COR-L47 (cell line): Measurements from ENCODE around the gene CLPTM1L.

Source experiments
- DNase-seq: peaks from one replicate; lab custom pipeline; 2025; lab: John Stamatoyannopoulos, UW

The CLPTM1L gene, protein sequence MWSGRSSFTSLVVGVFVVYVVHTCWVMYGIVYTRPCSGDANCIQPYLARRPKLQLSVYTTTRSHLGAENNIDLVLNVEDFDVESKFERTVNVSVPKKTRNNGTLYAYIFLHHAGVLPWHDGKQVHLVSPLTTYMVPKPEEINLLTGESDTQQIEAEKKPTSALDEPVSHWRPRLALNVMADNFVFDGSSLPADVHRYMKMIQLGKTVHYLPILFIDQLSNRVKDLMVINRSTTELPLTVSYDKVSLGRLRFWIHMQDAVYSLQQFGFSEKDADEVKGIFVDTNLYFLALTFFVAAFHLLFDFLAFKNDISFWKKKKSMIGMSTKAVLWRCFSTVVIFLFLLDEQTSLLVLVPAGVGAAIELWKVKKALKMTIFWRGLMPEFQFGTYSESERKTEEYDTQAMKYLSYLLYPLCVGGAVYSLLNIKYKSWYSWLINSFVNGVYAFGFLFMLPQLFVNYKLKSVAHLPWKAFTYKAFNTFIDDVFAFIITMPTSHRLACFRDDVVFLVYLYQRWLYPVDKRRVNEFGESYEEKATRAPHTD

DNA sequence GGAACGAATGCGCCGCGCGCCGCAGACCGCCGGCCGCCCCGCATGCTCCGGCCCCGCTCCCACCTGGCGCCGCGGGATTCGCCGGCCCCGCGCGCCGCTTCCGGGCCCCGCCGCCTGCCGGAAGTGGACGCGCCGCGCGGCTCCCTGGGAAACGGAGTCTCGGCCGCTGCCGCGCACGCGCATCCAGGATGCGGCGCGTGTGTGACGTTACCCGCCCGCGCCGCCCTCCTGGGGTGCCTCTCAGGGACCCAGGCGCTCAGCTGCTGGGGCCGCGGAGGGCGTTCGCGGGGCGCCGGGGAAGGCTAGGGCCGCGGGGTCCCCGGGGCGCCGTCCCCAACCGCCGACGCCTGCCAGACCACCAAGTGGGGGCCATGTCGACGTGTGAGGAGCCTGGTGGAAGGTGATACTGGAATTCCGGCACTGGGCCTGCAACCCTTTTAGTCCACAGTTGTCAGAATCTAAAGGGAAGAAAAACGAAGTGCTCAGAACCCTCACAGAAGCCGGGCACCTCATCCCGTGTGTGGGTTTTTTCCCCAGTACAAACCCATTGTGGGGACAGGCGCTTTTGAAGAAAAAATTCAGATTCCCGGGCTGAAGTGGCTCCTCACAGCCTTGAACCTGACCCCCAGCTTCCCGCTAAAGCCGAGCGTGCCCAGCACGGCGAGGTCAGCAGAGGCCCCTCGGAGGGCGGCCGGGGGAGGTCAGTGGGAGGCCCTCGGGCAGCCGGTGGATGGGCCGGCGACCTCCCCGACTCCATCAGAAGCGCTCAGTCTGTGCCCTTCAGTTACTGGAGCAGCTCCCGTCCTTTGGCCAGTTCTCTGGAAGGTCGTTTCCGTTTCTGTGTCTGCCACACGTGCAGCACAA is at the start of gene CLPTM1L:
Gene CLPTM1L (minus strand): TSS at position 125 of the 864 bp plus-strand sequence. CDS start 258 bp downstream, outside the sequence.
- DNase-seq: peak; percentile 83

DNA sequence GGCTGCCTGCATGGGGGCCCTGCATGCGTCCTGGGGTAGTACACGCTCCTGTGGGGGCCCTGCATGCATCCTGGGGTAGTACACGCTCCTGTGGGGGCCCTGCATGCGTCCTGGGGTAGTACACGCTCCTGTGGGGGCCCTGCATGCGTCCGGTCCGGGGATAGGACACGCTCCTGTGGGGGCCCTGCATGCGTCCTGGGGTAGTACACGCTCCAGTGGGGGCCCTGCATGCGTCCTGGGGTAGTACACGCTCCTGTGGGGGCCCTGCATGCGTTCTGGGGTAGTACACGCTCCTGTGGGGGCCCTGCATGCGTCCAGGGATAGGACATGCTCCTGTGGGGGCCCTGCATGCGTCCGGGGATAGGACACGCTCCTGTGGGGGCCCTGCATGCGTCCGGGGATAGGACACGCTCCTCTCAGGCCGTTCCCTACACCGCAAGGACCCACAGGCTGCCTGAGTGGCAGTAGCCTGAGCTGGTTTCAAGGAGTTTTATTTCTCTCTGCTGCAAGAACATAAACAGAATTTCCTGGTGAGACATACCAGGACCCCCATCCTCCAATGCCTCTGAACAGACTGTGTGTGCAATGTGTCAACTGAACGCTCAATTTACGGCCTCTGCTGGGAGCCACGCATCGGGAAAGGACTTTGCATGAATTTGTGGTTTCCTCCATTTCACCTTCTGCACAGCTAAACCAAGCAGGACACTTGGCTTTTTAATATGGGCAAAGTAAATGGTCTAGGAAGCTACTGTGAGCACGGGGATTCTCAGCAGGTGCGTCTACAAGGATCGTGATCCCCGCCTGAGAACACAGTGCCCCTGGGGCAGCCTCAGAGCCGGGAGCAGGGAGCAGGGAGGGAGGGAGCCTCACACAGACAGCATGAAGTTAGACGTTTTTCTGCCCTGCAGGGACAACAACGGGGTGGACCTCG is 48.9 kb upstream of the CLPTM1L start:
- DNase-seq: no peak

DNA sequence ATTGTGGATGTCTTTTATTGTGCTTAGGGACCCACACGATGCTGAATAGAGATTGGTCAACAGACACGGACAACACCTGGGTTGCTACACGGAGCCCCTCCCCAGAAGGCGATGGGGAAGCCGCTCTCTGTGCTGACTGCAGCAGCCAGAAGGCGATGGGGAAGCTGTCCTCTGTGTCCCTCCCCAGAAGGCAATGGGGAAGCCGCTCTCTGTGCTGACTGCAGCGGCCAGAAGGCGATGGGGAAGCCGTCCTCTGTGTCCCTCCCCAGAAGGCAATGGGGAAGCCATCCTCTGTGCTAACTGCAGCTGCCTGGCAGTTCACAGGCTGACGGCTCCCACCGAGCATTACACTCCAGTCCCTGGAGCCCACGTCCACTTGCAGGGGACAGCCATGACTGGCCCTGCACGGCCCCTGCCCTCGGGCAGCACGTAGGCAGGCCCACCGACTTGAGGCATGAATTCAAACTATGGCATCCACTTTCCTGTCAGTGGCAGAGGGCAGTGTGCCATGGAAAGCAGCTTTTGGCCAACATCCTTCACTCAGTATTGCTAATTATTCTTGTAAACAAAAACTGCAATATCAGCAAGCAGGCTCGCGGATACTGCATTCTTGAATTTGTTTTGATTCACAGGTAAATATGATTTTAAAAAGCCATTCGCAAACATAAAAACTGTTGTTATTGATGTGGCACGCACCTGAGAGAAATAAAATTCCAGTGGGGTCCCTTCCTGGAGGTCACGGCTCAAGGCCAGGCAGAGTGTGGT is 48.1 kb upstream of the CLPTM1L start:
- DNase-seq: no peak

DNA sequence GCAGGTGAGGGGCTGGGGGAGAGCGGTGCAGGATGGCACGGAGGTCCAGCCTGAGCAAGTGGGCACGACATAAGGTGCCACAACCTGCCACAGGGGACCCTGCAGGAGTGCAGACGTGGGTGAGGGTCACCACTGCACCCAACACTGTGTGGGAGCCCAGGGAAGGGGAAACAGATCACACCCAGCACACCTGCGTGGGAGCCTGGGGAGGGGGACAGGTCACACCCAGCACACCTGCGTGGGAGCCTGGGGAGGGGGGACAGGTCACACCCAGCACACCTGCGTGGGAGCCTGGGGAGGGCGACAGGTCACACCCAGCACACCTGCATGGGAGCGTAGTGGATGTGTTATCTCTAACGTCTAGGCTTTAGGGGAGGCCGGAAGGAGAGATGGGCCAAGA is 47.4 kb upstream of the CLPTM1L start:
- no peak for DNase-seq

DNA sequence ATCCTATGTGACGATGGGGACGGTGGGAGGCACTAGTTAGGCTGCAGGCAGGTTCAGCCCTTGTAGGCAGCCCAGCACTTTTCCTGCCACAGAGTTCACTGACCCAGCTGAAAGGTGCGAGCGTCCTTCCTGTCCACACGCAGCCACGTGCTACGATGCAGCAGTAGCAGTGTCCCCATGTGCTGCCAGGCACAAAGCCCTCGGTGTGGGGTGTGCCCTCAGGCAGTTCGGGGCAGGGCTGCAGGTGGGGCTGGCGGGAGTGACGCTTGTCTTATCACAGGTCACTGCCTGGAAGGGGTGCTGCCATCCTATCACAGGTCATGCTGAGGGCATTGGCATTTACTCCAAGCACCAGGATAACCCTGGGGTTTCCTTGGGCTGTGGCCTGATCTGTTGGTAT is 46.8 kb upstream of the CLPTM1L start:
- no peak for DNase-seq

DNA sequence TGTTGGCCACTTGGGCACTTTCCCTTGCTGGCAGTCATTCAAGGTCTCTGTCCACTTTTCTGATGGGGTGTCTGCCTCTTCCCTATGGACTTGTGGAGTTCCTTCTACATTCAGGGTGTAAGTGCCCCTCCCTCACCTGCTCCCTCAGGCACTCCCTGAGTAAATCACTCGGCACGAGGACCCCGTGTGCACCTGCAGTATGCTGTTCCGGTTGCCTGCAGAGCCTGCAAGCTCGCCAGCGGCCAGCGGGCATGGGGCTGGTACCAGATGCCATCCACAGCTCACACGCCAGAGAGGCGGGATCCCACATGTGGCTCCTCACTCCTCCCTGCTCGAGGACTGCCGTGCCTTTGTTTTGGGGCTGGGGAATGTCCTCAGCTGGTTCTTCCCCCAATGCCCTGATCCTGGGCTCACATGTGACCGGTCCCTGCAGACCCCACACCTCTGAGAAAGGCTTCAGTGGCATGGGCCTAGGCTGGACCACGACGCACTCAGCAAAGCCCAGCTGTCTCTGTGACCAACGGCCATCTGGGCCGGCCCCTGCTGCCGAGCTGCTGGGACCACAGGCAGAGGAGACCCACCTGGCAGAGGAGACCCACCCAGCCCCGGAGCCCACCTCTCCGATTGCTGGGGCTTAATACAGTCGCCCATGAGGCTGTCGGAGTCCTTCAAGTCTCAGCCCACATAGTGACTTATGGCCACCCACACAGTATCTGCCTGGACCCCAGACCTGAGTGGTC is 46.1 kb upstream of the CLPTM1L start:
- peak; percentile 77 for DNase-seq

DNA sequence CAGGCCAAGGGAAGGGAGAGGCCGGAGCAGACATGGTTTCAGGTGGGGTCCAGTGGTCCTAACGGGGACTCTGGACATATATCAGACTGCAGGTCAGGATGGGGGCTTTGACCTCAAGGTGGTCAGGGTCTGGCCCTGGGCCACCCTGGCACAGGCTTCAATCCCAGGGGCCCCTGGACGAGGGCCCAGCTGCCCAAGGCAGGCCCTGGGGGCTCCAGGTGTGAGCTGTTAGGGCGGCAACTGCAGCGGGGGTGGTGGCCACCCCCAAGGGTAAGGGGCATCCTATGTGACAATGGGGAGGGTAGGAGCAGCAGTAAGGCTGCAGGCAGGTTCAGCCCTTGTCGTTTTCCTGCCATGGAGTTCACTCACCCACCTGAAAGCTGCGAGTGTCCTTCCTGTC is 45.4 kb upstream of the CLPTM1L start:
- no peak for DNase-seq

DNA sequence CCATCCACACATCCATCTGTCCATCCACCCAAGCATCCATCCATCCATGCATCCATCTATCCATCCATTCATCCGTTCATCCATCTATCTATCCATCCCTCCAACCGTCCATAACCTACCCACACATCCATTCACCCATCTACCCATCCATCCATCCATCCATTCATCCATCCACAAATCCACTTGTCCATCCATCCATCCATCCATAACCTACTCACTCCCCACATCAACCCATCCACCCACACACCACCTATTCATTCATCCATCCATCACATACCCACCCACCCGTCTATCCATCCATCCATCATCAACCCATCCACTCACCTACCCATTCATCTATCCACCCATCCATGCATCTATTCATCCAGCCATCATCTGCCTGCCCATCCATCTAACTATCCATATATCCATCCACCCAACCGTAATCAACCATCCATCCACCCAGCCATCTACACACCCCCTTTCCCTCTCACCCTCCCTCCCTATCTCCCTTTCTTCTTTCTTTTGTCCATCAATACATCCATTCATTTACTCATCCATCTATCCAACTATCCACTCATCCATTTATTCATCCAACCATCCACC is 43.6 kb upstream of the CLPTM1L start:
- DNase-seq: no peak

DNA sequence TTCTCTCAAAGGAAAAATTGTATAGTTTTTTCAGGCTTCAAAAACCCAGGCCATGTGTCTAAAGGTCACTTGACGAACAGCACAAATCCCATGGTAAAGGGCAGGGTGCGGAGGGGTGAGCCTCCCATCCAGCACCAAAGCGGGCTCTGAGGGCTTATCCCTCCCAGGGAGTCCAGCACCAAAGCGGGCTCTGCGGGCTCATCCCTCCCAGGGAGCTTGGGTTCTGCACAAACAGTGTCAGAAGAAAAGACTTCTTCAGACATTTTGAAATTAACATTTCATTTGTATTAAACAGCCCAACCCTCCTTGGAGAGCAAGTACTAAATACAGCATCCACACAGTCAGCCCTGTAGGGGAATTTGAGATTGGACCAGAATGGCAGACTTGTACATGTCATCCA is 43.0 kb upstream of the CLPTM1L start:
- DNase-seq: no peak

DNA sequence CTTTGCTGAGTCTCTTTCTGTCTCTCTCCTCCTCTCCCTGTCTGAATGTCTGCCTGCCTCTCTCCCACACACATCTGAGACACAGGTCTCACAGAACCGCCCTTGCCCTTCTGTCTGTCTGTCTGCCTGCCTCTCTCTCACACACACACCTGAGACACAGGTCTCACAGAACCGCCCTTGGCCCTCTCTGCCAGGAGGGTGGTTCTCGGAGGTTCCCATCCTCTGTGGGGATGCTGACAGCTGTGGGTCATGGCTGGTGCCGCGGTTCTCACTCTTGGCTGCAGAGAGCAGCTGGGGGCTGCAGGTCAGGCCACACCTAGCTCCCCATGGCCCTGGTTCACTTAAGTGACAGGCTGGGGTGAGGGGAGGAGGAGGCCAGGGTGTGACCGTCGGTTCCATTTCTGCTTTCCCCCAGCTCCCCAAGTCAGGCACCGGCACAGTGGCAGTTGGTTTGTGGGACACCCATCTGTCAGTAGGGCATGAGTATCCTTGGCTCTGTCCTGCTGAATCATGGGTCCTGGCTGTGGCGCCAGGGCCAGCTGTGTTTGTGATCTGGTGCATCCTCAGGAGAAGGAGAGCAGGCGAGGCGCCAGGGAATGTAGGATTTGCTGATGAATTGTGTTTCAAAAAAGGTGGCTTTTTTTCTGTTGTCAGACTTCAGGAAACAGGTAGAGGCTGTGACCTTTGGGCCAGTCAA is 42.3 kb upstream of the CLPTM1L start:
- no peak for DNase-seq

DNA sequence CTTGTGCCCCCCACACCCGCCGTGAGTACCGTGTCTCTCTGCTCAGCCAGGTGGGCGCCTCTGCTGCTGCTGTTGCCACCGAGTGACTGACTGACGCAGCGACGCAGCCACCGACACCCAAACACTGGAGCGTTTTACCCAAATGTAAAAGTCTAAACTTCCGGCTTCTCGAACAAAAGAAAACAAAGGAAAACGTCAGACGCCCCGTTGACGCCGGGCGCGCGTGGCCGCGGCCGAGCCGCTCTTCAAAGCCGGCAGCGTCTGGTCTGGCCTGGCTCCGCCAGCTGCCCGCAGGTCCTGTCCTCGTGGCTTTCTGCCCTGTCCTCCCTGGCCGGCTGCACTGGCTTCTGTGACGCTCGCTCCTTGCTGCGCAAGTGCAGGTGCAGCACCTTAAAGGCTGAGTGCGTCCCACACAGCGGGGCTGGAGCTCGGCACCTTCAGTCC is 41.4 kb upstream of the CLPTM1L start:
- peak; percentile 24 for DNase-seq

DNA sequence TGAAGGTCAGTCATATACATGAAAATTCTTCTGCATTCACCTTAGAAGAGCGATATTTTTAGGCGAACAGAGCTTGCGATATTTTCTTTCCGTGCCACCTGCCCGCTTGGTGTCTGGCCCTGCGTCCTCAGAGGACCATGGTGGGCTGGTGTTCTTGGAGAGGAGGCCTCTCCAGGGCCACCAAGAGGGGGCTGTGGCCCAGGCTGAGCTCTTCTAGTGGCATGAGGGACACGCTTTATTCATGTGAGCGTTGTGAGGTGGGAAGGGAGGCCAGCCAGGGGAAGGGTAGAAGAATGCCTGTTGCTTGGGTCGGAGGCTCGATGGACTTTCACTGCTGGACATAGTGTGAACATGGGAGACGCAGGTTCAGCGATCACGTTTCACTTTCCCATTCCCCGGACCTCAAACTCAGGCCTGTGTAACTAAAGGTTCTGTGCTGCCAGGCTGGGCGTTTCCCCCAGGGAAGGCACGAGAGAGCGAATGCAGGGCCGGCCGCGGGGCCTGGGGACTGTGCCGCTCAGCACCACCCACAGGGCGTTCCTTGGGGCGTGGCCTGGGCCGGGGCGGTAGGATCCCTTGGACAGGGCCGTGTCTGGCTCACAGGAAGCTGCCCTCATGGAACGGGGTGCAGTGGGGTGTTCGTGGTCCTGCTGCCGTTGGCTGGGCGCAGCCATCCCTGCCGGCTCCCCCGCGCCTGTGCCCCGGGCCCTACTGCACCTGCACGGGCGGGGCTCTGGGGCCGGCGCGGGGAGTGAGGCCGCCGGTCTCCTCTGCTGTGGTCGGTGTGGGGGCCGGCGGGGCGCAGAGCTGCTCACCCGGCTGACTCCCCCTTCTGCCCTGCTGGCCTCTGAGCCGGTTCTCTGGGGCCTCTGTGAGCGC is 40.7 kb upstream of the CLPTM1L start:
- DNase-seq: peak; percentile 74

DNA sequence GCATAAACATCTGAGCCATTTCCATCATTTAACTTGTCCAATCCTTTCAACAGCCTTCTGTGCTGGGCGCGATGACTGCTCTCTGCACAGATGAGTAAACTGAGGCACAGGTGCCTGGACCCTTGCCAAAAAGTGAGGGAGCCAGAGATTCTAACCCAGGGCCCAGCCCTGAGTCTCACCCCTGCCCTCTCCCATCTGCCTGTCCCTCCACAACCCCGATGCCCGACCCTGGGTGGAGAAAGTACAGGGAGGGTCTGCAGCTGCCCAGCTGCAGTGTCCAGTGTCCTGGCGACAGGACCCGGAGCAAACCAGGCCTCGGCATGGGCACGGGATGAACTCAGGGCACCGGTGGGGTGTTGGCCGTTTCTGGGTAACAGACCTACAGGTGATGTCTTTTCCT is 39.6 kb upstream of the CLPTM1L start:
- DNase-seq: no peak

DNA sequence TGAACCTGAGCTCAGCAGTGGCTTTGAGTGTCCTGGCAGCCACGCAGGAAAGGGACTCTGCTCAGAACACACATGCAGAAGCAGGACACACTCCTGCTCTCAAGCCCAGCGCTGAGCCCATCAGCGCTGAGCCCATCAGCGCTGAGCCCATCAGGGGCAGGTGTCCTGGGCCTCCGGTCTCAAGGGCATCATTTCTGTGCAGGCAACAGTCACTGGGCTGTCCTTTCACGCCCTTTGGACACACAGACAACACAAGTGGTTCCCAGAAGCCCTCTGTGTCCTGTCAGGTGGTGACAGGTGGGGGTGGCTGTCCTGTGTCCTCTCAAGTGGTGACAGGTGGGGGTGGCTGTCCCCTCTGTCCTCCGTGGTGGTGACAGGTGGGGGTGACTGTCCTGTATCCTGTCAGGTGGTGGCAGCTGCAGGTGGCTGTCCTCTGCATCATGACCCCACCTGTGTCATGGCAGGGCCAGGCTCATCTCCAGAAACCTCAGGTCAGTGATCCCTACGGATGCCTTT is 39.0 kb upstream of the CLPTM1L start:
- DNase-seq: no peak

DNA sequence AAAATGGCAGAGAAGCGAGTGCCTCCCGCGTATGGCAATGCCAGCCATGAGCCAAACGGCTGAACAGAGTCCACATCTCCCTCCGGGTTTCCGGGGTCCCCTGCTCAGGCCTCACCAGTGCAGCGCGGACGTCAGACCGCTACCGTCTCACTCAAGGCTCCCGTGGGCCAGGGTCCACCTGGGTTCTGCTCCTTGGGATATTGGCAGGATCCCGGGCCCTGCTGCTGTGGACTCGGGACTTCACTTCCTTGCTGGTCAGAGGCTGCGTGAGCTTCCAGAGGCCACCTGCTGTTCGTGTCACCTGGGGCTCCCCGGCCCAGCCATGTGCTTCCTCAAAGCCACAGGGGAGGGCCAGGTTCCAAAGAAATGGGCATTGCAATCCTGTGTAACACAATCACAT is 38.4 kb upstream of the CLPTM1L start:
- no peak for DNase-seq

DNA sequence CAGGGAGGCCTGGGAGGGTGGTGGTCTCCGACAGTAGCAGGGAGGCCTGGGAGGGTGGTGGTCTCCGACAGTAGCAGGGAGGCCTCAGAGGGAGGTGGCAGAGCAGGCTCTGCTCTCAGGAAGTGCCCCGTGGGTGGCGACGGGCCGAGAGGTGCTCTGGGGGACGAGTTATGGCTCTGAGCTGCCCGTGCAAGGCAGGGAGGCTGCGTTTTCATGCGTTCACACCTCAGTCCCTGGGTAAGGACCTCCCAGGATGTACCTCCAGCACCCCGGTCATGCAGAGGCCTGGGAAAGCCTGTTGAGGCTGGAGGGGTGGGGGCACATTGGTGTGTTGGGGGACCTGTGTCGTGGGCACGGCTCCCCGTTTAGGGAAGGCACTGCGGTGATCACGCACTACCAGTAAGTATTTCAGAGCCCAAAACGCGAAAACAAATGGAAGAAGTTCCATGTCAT is 37.4 kb upstream of the CLPTM1L start:
- DNase-seq: no peak

DNA sequence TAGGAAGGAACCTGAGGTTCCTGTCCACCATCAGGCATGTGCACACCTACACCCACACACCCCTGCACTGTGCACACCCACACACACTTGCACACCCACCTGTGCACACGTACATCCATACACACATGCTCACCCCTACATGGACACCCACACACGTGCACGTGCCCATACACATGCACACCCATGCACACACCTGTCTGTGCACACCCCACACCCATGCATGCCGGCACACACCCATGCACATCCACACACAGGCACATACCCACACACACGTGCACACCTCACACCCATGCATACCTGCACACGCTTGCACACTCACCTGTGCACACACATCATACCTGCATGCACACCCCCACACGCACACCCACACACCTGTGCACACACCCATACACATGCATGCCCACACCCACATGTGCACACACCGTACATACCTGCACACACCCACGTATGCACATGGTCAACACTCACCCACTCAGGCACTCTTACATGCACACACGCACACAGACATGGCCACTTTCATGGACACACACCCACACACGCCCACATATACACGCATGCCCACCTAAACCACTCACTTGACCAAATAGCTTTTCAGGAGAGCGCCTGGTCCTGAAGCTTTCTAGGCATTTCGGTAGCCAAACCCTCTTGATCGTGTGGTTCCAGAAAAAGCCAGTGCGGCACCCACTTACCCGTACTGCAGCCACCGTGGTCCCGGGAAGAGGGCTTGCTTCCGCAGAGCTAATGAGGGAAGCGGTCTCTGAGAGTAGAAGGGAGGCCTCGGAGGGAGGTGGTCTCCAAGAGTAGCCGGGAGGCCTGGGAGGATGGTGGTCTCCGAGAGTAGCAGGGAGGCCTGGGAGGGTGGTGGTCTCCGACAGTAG is 36.7 kb upstream of the CLPTM1L start:
- no peak for DNase-seq
